Ascending aorta (tissue), 2 donors: ENCODE results near the gene PDSS2. TPM values are rescaled to one million over a fixed set of nuclear protein-coding genes. Genes with fewer than 3 reads are reported as not detected.
"Not testable (repeated sequence)": the region's sequence is repeated elsewhere in the genome, so short reads cannot be mapped to it uniquely, and the experiment has no call there.

Experiments used
- DNase-seq, 2 donors: peaks; one replicate each; pipeline ENCODE4 v3.0.0-alpha.2; 2019; ENCODE audit warnings: low spot score in 2 of 2
- H3K27ac ChIP-seq, 2 donors: fragments of 200-600 bp; sonication (generic); one replicate each; pipeline ENCODE4 v1.5.1; 2016 to 2017; ENCODE audit warnings: mild to moderate bottlenecking in 1 of 2
- H3K27me3 ChIP-seq: fragments of 200-600 bp; sonication (generic); one replicate; pipeline ENCODE4 v1.5.1; 2017
- H3K36me3 ChIP-seq, 2 donors: fragments of 200-600 bp; sonication (generic); one replicate each; pipeline ENCODE4 v1.5.1; 2016
- H3K4me1 ChIP-seq, 2 donors: fragments of 200-600 bp; sonication (generic); one replicate each; pipeline ENCODE4 v1.5.1; 2016 to 2017; ENCODE audit warnings: mild to moderate bottlenecking in 1 of 2
- H3K4me3 ChIP-seq, 2 donors: fragments of 200-600 bp; sonication (generic); one replicate each; pipeline ENCODE4 v1.5.1; 2016 to 2017; ENCODE audit warnings: mild to moderate bottlenecking in 1 of 2
- H3K9me3 ChIP-seq, 2 donors: fragments of 200-600 bp; sonication (generic); one replicate each; pipeline ENCODE4 v1.5.1; 2016
- CTCF ChIP-seq, 3 experiments: fragments of 200-600 bp in 2 of 3; fragments of 450-650 bp in 1 of 3; sonication (generic) in 2 of 3; IDR thresholded peaks; one replicate each; pipeline ENCODE4 v1.5.1; 2016 to 2019; ENCODE audit warnings: antibody characterized with exemption in 3 of 3, mild to moderate bottlenecking in 1 of 3, moderate library complexity in 1 of 3
- intact Hi-C: fragments of 100-400 bp; cut with DNase I; formaldehyde crosslinking; loops from one replicate; pipeline ENCODE4 v1.15.1; 2023
- total RNA-seq: library from RNA; depleted of rRNA; stranded (reverse); fragments of >200 nt; gene quantifications from one replicate; pipeline ENCODE4 v1.1.0, GENCODE V29; 2016

PDSS2 gene
- total RNA-seq, 1 donor from 2014 or later: 0.85 TPM

DNA sequence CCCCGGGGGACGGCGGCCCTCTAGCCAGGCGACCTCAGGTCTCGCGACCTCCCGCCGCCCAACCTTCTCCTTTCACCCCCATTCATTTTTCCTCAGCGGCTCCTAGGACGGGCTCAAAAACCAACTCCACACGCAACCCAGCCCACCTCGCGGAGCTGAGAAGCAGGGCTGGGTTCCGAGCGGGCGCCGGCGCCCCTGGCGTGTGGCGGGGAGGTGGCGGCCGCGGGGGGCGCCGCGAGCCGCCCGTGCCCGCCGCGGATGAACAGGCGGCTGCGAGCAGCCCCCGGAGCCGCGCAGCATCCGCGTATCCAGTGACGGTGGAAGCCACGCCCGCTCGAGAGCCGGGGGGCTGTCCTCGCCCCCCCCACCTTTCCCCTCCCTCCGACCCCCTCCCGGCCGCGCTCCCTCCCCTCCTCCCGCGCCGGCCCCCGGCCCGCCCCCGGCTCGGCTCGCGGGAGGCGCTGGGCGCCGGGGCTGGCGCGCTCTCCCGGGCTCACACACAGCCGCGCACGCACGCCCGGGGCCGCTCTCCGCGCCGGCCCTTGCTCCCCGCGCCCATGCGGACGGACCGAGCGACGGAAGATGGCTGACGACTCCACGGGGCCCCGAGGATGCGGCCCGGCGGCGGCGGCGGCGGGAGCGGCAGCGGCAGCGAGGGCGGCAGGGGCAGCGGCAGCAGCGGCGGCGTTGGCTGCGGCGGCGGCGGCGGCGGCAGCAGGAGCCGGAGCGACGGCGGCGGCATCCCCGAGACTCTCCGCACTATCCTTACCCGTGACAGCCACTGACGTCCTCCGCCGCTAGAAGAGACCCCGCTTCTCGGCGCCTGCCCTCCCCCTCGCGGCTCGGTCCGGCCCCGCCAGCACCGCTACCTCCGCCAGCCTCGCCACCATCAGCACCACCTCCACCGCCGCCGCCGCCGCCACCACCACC, 30.5 kb upstream of the PDSS2 start, which contains the start of gene SOBP:
SOBP (plus strand) TSS at position 482 of the 930 bp plus-strand sequence. CDS start 500 bp downstream, outside the sequence.
- Histone ChIP-seq H3K4me3 (peak within 1 kb of the TSS; percentile 73 to 79), H3K36me3 (no peaks in the 10 kb centered on the region), H3K27me3 (no peaks in the 10 kb centered on the region), H3K27ac (peak within 1 kb of the TSS; percentile 82 to 86), H3K4me1 (peaks cover 6 to 27% of the 10 kb centered on the region in 2 donors), H3K9me3 (no peaks in the 10 kb centered on the region)
- peak in 1 of 2 donors; percentile 77 for DNase-seq
- peak in 1 of 3 experiments; percentile 26 for TF ChIP-seq CTCF (IDR thresholded peaks at IDR 0.05)
- intact Hi-C loops: loop anchor here (1.0 to 10.0 kb wide), 4 partner anchors 31 to 375 kb away; partner anchors contain the start of genes BEND3 and PDSS2

DNA sequence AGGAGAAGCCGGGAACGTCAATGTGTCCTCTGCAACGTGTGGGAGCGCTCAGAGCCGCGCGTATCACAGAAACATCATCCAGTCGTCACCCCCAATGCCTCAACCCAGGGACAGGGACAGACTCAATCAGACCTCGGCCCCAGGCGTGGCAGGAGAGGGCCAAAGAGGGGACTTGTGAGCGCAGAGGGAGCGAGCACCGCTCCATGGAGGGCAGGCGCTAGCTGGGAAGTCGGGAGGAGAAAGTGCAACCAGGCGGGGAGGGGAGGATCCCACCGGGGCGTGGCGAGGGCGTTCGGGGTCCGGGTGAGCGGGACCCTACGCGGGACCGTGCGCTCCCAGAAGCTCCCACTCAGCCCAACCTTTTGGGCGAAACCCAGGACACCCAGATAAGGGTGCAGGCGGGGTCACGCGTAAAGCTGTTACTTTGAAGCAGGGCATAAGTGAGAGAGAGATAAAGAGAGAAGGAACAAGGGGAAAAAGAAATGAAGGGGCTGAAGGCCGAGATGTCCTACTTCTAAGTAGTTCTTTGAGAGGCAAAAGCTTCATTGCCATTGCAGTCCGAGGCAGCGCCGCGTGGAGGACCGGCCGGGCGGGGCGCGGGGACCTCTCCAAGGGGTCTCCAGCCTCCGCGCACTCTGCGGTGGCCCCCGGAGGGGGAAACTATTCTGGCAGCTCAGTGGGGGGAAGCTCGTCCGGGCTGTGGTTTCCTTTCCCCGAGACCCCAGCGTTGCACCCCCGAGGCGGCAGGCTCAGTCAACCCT, 29.7 kb upstream of the PDSS2 start:
- TF ChIP-seq CTCF (IDR thresholded peaks at IDR 0.05): no peak
- H3K27me3 ChIP-seq: no peaks in the 10 kb centered on the region
- H3K4me1 ChIP-seq: peaks cover 5 to 22% of the 10 kb centered on the region in 2 donors
- H3K27ac ChIP-seq: peak overlapping the region; percentile 58 to 86
- peak in 1 of 2 donors; percentile 69 for DNase-seq
- H3K9me3 ChIP-seq: no peaks in the 10 kb centered on the region
- H3K4me3 ChIP-seq: peak overlapping the region; percentile 73 to 79
- intact Hi-C loops: loop anchor here (1.0 kb wide), 1 partner anchor 30 kb away; the partner anchor contains the start of gene PDSS2
- H3K36me3 ChIP-seq: no peaks in the 10 kb centered on the region

DNA sequence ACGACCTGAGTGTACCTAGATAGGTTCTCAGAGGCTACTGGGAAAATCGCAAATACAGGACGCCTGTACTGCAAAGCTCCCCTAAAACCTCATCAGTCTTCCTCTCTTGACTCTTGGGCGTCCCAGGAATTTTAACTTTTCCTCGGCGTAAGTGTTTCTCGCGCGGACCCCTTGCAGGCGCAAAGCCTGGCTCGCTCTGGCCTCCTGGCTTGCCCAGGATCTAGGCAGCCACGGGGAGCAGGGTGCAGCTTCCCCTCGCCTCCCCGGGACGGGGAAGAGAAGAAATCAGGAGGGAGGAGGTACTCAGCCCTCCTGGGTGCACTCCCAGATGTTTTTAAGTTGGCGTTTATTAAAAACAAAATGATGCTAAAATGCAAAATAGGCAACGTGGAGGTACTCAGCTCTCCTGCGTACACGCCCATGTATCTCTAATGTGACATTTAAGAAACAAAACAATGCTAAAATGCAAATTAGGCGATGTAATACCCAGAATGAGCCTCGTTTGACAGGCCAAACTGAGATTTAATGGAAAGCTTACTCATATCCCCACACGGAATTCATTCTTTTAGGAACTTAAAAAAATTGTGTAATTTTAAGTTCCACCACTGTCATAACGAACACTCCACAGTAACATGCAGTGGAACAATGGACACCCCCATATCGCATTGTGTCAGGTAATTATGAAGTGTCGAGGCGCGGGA, 29.0 kb upstream of the PDSS2 start:
- H3K4me3 ChIP-seq: peak overlapping the region; percentile 73 to 79
- H3K36me3 ChIP-seq: no peaks in the 10 kb centered on the region
- no peak for DNase-seq
- H3K4me1 ChIP-seq: peaks cover 5 to 22% of the 10 kb centered on the region in 2 donors
- H3K27me3 ChIP-seq: no peaks in the 10 kb centered on the region
- intact Hi-C loops: no loop called here
- peak overlapping the region; percentile 58 to 86 for H3K27ac ChIP-seq
- TF ChIP-seq CTCF (IDR thresholded peaks at IDR 0.05): no peak
- H3K9me3 ChIP-seq: no peaks in the 10 kb centered on the region

- Histone ChIP-seq H3K27ac (no peak overlapping the region), H3K27me3 (no peaks in the 10 kb centered on the region), H3K9me3 (no peaks in the 10 kb centered on the region), H3K4me3 (no peak overlapping the region), H3K36me3 (no peaks in the 10 kb centered on the region), H3K4me1 (peaks cover 0 to 6% of the 10 kb centered on the region in 2 donors)
- no peak for TF ChIP-seq CTCF (IDR thresholded peaks at IDR 0.05)
- intact Hi-C loops: no loop called here
- no peak for DNase-seq
These were observed 25.8 kb upstream of the PDSS2 start for GRCh38 chr6:107485157-107485556.

GRCh38 chr6:107479089-107479690, 19.8 kb upstream of the PDSS2 start:
- Histone ChIP-seq H3K27ac (no peak overlapping the region), H3K4me3 (no peak overlapping the region), H3K4me1 (no peaks in the 10 kb centered on the region), H3K27me3 (no peaks in the 10 kb centered on the region), H3K36me3 (no peaks in the 10 kb centered on the region), H3K9me3 (no peaks in the 10 kb centered on the region)
- TF ChIP-seq CTCF (IDR thresholded peaks at IDR 0.05): no peak
- intact Hi-C loops: no loop called here
- no peak for DNase-seq

- not testable (repeated sequence) for H3K27me3 ChIP-seq, H3K27ac ChIP-seq
These were observed 16.5 kb upstream of the PDSS2 start for GRCh38 chr6:107475826-107476225.

DNA sequence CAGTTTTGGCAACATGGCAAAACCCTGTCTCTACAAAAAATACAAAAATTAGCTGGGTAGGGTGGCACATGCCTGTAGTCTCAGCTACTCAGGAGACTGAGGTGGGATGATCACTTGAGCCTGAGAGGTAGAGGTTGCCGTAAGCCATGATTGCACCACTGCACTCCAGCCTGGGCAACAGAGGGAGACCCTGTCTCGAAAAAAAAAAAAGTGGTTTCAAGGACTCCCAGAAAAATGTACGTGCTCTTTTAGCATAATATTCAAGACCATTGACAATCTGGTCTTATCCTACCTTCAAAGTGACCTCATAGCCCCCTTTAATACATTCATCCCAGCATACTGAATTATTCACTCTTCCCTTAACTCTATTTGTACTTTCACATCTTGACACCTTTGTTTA, 16.0 kb upstream of the PDSS2 start:
- DNase-seq, H3K9me3 ChIP-seq, H3K36me3 ChIP-seq, H3K4me3 ChIP-seq, H3K27me3 ChIP-seq, intact Hi-C loops, H3K4me1 ChIP-seq, H3K27ac ChIP-seq: not testable (repeated sequence)

More at GRCh38 chr6:107475826-107476225, 16.5 kb upstream of the PDSS2 start:
- intact Hi-C loops, DNase-seq, H3K9me3 ChIP-seq, H3K36me3 ChIP-seq, H3K4me3 ChIP-seq, H3K4me1 ChIP-seq: not testable (repeated sequence)
